GM12878 (cell line): Measurements from ENCODE around the gene PCSK9. TPM values are rescaled to one million over a fixed set of nuclear protein-coding genes. Genes with fewer than 3 reads are reported as not detected.

Experiments used
- BCL3 ChIP-seq: IDR thresholded peaks from 2 replicates; pipeline ENCODE4 v1.6.1; 2011; ENCODE audit warnings: borderline replicate concordance, low read depth, mild to moderate bottlenecking, moderate library complexity, low read length; ENCODE audit not compliant: insufficient read depth, poor library complexity, severe bottlenecking
- BMI1 ChIP-seq: fragments of 450-650 bp; IDR thresholded peaks from 2 replicates; pipeline ENCODE4 v1.6.1; 2016; ENCODE audit warnings: mild to moderate bottlenecking, moderate library complexity, borderline replicate concordance
- CHD1 ChIP-seq: IDR thresholded peaks from 2 replicates; pipeline ENCODE4 v1.6.1; 2012; ENCODE audit warnings: low read depth, low read length, improper control_type of control experiment
- SKIL ChIP-seq: fragments of 450-650 bp; IDR thresholded peaks from 2 replicates; pipeline ENCODE4 v1.6.1; 2017; ENCODE audit warnings: mild to moderate bottlenecking, low read depth, inconsistent platforms; ENCODE audit not compliant: poor library complexity, severe bottlenecking
- ZNF687 ChIP-seq: fragments of 450-650 bp; IDR thresholded peaks from 2 replicates; pipeline ENCODE4 v1.6.1; 2017; ENCODE audit warnings: mild to moderate bottlenecking, moderate library complexity
- polyA plus RNA-seq, 11 experiments: library from polyadenylated mRNA; depleted of rRNA in 4 of 11; unstranded in 6 of 11; stranded (reverse) in 5 of 11; fragments of >200 nt; fragmentation: Nextera tagmentation in 4 of 11; fragmentation: Illumina TruSeq in 1 of 11; extraction: Ambion mirVana in 4 of 11; extraction: Trizol in 1 of 11; gene quantifications; 1 replicate in 1 of 11; 2 replicates in 10 of 11; pipeline versions ENCODE4 v1.2.1 to v1.2.3, GENCODE V29; 2011 to 2016; ENCODE audit warnings: inconsistent platforms in 2 of 11, missing spikeins in 2 of 11, low read depth in 1 of 11
- total RNA-seq, 4 experiments: library from RNA; depleted of rRNA in 3 of 4; stranded (reverse); fragments of >200 nt in 3 of 4; fragmentation: Illumina TruSeq in 1 of 4; extraction: Trizol in 1 of 4; gene quantifications; 2 replicates each; pipeline versions ENCODE4 v1.2.1 to v1.2.3, GENCODE V29; 2013 to 2021

PCSK9 gene
- total and polyA plus RNA-seq, 10 of the 15 experiments (the other 5 are each of a cell fraction or from before 2014, with no cell fraction given), result 0.03 to 0.15 TPM; not detected in 8

GRCh38 chr1:54996869-54997710 lies 42.3 kb upstream of the PCSK9 start (continued):
- TF ChIP-seq ZNF687 (no peak), CHD1 (no peak), SKIL (no peak), BCL3 (no peak), BMI1 (no peak)
- TF ChIP-seq, all 136 proteins: peak for 0
